Measurements from ENCODE around the gene CAPN11. TPM values are rescaled to one million over a fixed set of nuclear protein-coding genes. Genes with fewer than 3 reads are reported as not detected.

Gene CAPN11
- total and polyA plus RNA-seq, 2 of the 4 experiments (the other 2 are of a cell fraction) = not detected

GRCh38 chr6:44207966-44208365, 49.3 kb downstream of the CAPN11 start:
- Histone ChIP-seq H2AK5ac (ENCODE audit: low read depth, low read length) (no peak overlapping the region), H3K9me3 (ENCODE audit: control insufficient read depth, insufficient read depth, low read length) (no peaks in the 10 kb centered on the region), H4K5ac (ENCODE audit: low read depth, low read length) (no peak overlapping the region), H2AK9ac (replicated peaks; ENCODE audit: low read depth, low read length, poor library complexity) (no peak overlapping the region), H3K9me1 (ENCODE audit: insufficient read depth, low read length) (no peaks in the 10 kb centered on the region), H2BK20ac (ENCODE audit: low read depth, low read length) (no peak overlapping the region), H3K23ac (ENCODE audit: low read depth, low read length) (no peak overlapping the region), H3K27me3 (ENCODE audit: control insufficient read depth, insufficient read depth, low read length) (peaks cover 16% of the 10 kb centered on the region), H4K91ac (ENCODE audit: insufficient read depth, low read depth, low read length) (no peak overlapping the region), H4K20me1 (ENCODE audit: insufficient read depth, low read length) (no peaks in the 10 kb centered on the region), H3K4ac (ENCODE audit: low read depth, low read length) (no peak overlapping the region), H3K18ac (ENCODE audit: low read depth, low read length) (no peak overlapping the region), H3K27ac (ENCODE audit: insufficient read depth, low read length) (no peak overlapping the region), H3K14ac (replicated peaks; ENCODE audit: low read depth, low read length) (no peak overlapping the region), H2BK120ac (ENCODE audit: low read depth, low read length) (no peak overlapping the region), H2AFZ (replicated peaks; ENCODE audit: low read length, poor library complexity) (no peak overlapping the region), H4K8ac (ENCODE audit: low read depth in 2 of 2, low read length in 2 of 2) (no peak overlapping the region), H3K56ac (ENCODE audit: extremely low read depth, insufficient read depth, low read length) (no peak overlapping the region), H3K4me3 (ENCODE audit: insufficient read depth, low read depth, low read length) (no peak overlapping the region), H3K36me3 (ENCODE audit: control insufficient read depth, insufficient read depth, low read length) (no peaks in the 10 kb centered on the region), H3K9ac (ENCODE audit: low read depth, low read length) (no peak overlapping the region), H2BK5ac (ENCODE audit: low read depth, low read length, poor library complexity, severe bottlenecking) (no peak overlapping the region), H3K4me2 (ENCODE audit: low read depth, low read length) (no peak overlapping the region), H2BK15ac (ENCODE audit: low read depth, low read length) (no peak overlapping the region), H3K79me1 (ENCODE audit: low read depth in 1 of 2, low read length in 2 of 2) (no peaks in the 10 kb centered on the region), H3K4me1 (ENCODE audit: control insufficient read depth, insufficient read depth, low read length) (no peaks in the 10 kb centered on the region)
- WGBS, 2 experiments (ENCODE audit: extremely low coverage in 2 of 2, insufficient read length in 1 of 2) = no CpG with 5 or more reads among the region's 6 CpGs
- DNase-seq = no peak
- ChIA-PET POLR2A (ENCODE audit: unreplicated experiment) (no interaction called here), CTCF (interaction anchor here (0.8 kb wide), 1 partner anchor 60 kb away, joined by 3 read pairs; no protein-coding TSS in a partner anchor)
- in situ Hi-C loops (cut with MboI; ENCODE audit: low sequenced_read_pairs) (no loop called here), intact Hi-C loops (cut with micrococcal nuclease) (loop anchor here (2.0 kb wide), 1 partner anchor 17 kb away; no protein-coding TSS in a partner anchor), dilution Hi-C loops (cut with HindIII; ENCODE audit: low sequenced_read_pairs, unreplicated experiment) (no loop called here)
- no peak for TF ChIP-seq RFX5 (IDR thresholded peaks at IDR 0.05; ENCODE audit: low read depth, low read length)
- TF ChIP-seq ELK1 (IDR thresholded peaks at IDR 0.05; ENCODE audit: borderline replicate concordance, low read depth, low read length) = no peak
- TF ChIP-seq MAFK (IDR thresholded peaks at IDR 0.05; ENCODE audit: low read depth, low read length) = no peak
- no peak for TF ChIP-seq NFE2L2 (IDR thresholded peaks at IDR 0.05; ENCODE audit: low read depth, low read length)
- no peak for TF ChIP-seq MXI1 (IDR thresholded peaks at IDR 0.05; ENCODE audit: borderline replicate concordance, low read depth, low read length)
- no peak for TF ChIP-seq CHD1 (IDR thresholded peaks at IDR 0.05; ENCODE audit: low read depth, low read length)
- TF ChIP-seq USF2 (IDR thresholded peaks at IDR 0.05; ENCODE audit: low read depth, low read length) = no peak
- no peak for TF ChIP-seq FOS (IDR thresholded peaks at IDR 0.05; ENCODE audit: low read depth, low read length)
- no peak for TF ChIP-seq SMC3 (IDR thresholded peaks at IDR 0.05; ENCODE audit: low read depth, low read length)
- TF ChIP-seq CEBPB (IDR thresholded peaks at IDR 0.05; ENCODE audit: low read depth, low read length) = no peak
- BruUV-seq (replicated peaks) = no TSS peak
- ATAC-seq (ENCODE audit: low read depth) = no peak
